ENCODE results near the gene PTPRT. TPM values are rescaled to one million over a fixed set of nuclear protein-coding genes. Genes with fewer than 3 reads are reported as not detected.

PTPRT gene
- total RNA-seq, 4 donors from 2014 or later, result under 0.01 to 2.1 TPM; not detected in 2

DNA sequence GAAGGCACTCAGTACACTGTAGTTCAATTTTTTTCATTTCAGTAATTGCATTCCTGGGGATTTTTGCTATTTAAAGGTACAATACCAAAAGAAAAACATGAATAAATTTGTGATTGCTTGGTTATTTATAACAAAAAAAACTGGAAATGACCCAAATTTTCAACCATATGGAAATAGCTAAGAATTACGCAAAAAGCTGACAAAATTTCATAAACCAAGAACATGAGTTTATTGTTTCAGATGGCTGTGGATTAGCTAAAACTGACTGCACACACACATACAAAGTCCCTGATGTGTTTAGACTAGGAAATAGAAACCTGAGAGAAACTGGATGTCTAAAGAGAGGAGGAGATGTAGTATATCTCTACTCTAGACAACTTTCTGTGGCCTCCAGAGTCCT, 853.1 kb downstream of the PTPRT start:
- Histone ChIP-seq H3K4me1 (no peaks in the 10 kb centered on the region), H3K27me3 (no peaks in the 10 kb centered on the region), H3K9me3 (no peaks in the 10 kb centered on the region), H3K4me3 (no peak overlapping the region), H3K27ac (no peak overlapping the region), H3K36me3 (no peaks in the 10 kb centered on the region)
- no peak for DNase-seq
- intact Hi-C loops (cut with DNase I; ENCODE audit: low total_unique reads), result no loop called here
- no peak for TF ChIP-seq POLR2A (IDR thresholded peaks at IDR 0.05)

DNA sequence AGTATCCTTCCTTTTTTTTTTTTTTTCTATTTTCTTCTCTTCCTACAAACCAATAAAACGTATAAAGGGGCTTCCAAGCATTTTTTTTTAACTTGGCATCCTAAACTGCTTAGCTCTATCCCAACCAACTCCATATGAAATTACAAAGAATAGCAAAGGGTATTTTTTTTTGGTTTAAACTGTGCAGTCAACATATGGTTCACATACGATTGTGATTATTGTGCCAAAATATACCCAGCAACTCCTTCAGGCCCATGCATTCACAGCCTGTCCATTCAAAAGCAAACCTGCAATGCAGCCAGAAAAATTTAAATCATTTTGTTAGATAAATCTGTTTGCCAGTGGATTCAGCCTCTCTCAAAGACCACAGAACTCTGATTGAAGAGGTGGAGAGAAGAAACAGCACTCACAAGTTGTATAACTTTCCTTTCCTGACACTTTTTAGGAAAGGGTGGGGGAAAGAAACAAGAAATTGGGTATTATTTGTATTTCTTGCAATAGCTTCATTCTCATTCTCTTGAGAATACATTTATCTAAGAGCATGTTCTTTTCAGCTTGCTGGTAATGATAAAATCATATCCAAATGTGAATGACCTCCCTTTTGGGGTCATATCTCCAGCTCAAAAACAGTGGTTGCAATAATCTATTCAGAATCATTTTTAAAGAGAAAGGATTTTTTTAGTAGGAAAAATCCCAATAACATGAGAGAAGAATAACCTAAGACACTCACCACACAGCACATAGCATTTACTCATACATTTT, 870.3 kb downstream of the PTPRT start:
- no peaks in the 10 kb centered on the region for H3K9me3 ChIP-seq
- no peak for DNase-seq
- H3K4me1 ChIP-seq, result no peaks in the 10 kb centered on the region
- H3K27me3 ChIP-seq, result no peaks in the 10 kb centered on the region
- intact Hi-C loops (cut with DNase I; ENCODE audit: low total_unique reads), result no loop called here
- H3K4me3 ChIP-seq, result no peak overlapping the region
- TF ChIP-seq POLR2A (IDR thresholded peaks at IDR 0.05), result no peak
- TF ChIP-seq, protein P1, sequence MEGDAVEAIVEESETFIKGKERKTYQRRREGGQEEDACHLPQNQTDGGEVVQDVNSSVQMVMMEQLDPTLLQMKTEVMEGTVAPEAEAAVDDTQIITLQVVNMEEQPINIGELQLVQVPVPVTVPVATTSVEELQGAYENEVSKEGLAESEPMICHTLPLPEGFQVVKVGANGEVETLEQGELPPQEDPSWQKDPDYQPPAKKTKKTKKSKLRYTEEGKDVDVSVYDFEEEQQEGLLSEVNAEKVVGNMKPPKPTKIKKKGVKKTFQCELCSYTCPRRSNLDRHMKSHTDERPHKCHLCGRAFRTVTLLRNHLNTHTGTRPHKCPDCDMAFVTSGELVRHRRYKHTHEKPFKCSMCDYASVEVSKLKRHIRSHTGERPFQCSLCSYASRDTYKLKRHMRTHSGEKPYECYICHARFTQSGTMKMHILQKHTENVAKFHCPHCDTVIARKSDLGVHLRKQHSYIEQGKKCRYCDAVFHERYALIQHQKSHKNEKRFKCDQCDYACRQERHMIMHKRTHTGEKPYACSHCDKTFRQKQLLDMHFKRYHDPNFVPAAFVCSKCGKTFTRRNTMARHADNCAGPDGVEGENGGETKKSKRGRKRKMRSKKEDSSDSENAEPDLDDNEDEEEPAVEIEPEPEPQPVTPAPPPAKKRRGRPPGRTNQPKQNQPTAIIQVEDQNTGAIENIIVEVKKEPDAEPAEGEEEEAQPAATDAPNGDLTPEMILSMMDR (IDR thresholded peaks at IDR 0.05), result no peak
- no peaks in the 10 kb centered on the region for H3K36me3 ChIP-seq
- no peak overlapping the region for H3K27ac ChIP-seq

DNA sequence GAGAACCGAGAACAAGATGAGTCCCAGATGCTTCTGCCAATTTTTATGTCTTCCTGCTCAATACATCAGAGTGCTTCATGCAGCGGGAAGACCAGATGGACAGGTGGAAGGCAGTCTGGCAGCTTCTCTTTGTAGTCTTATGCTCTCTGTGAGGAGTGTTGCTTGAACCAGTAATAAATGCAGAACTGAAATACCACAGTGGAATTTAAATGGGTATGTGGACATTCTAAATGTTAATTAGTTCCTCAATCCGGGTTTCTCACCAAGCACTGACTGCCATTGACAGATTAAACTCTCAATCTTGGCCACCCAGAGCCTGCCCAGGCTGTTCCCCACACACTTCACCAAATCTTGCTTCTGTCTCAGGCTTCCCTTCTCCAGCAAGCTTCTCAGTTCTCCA, 876.0 kb downstream of the PTPRT start:
- Histone ChIP-seq H3K36me3 (no peaks in the 10 kb centered on the region), H3K4me1 (no peaks in the 10 kb centered on the region), H3K4me3 (no peak overlapping the region), H3K27ac (no peak overlapping the region), H3K9me3 (no peaks in the 10 kb centered on the region), H3K27me3 (no peaks in the 10 kb centered on the region)
- intact Hi-C loops (cut with DNase I; ENCODE audit: low total_unique reads), result no loop called here
- no peak for DNase-seq
- TF ChIP-seq, protein P1 (IDR thresholded peaks at IDR 0.05), result no peak
- TF ChIP-seq POLR2A (IDR thresholded peaks at IDR 0.05), result no peak

- no peak overlapping the region for H3K27ac ChIP-seq
- no peaks in the 10 kb centered on the region for H3K27me3 ChIP-seq
- H3K9me3 ChIP-seq, result no peaks in the 10 kb centered on the region
- intact Hi-C loops (cut with DNase I; ENCODE audit: low total_unique reads), result no loop called here
- TF ChIP-seq POLR2A (IDR thresholded peaks at IDR 0.05), result no peak
- TF ChIP-seq, protein P1 (IDR thresholded peaks at IDR 0.05), result no peak
- no peak for DNase-seq
- H3K4me1 ChIP-seq, result no peaks in the 10 kb centered on the region
- H3K36me3 ChIP-seq, result no peaks in the 10 kb centered on the region
- H3K4me3 ChIP-seq, result no peak overlapping the region
Observed at GRCh38 chr20:42309050-42309449, 880.7 kb downstream of the PTPRT start.

DNA sequence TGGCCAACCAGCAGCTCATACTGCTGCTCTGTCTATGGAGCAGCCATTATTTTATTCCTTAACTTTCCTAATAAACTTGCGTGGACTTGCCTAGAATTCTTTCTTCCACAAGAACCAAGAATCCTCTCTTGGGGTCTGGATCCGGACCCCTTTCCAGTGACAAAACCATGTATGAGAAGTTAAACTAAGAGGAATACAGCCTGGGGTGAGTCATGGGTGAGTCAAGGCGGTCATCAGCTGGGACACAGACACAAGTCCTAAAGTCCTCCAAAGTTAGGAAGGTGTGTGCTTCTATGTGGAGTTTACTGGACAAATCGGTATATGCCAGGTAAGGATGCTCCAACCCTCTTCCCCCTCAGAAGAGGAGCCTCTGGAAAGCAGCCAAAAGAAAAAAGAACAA, 881.5 kb downstream of the PTPRT start:
- no peak for DNase-seq
- Histone ChIP-seq H3K4me1 (no peaks in the 10 kb centered on the region), H3K36me3 (no peaks in the 10 kb centered on the region), H3K27ac (no peak overlapping the region), H3K9me3 (no peaks in the 10 kb centered on the region), H3K4me3 (no peak overlapping the region), H3K27me3 (no peaks in the 10 kb centered on the region)
- no peak for TF ChIP-seq POLR2A (IDR thresholded peaks at IDR 0.05)
- TF ChIP-seq, protein P1 (IDR thresholded peaks at IDR 0.05), result no peak
- intact Hi-C loops (cut with DNase I; ENCODE audit: low total_unique reads), result no loop called here

All from uterus (tissue), 4 donors.